HepG2 (cell line): ENCODE measurements around the gene KNG1. TPM values are rescaled to one million over a fixed set of nuclear protein-coding genes. Genes with fewer than 3 reads are reported as not detected.
A peak's percentile ranks its signal among the peaks of the same experiment; 100 is the strongest.

Experiments used
- ELK4 ChIP-seq: sonication (generic); formaldehyde crosslinking; IDR thresholded peaks from 2 replicates; pipeline ENCODE4 v1.9.0; 2021; ENCODE audit warnings: missing genetic modification reagents, borderline replicate concordance
- FUBP1 ChIP-seq: sonication (generic); formaldehyde crosslinking; IDR thresholded peaks from 2 replicates; pipeline ENCODE4 v1.5.1; 2020; ENCODE audit warnings: missing genetic modification reagents, mild to moderate bottlenecking, borderline replicate concordance
- GABPA ChIP-seq, 2 experiments: IDR thresholded peaks; 2 replicates each; pipeline ENCODE4 v1.6.1; 2011 to 2016; ENCODE audit warnings: low read depth in 2 of 2, low read length in 1 of 2, missing biosample characterization in 1 of 2, missing genetic modification characterization in 1 of 2
- HMGXB3 ChIP-seq: sonication (generic); formaldehyde crosslinking; IDR thresholded peaks from 2 replicates; pipeline ENCODE4 v1.4.0; 2020; ENCODE audit warnings: missing genetic modification reagents, borderline replicate concordance
- MXI1 ChIP-seq: IDR thresholded peaks from 3 replicates; pipeline ENCODE4 v1.6.1; 2012; ENCODE audit warnings: low read depth, low read length, inconsistent platforms, borderline replicate concordance
- PHF20 ChIP-seq: sonication (generic); formaldehyde crosslinking; IDR thresholded peaks from 2 replicates; pipeline ENCODE4 v1.5.0; 2020; ENCODE audit warnings: mild to moderate bottlenecking, missing genetic modification reagents
- SNAPC5 ChIP-seq: sonication (generic); formaldehyde crosslinking; IDR thresholded peaks from 2 replicates; pipeline ENCODE4 v1.8.1; 2023; ENCODE audit warnings: mild to moderate bottlenecking, missing genetic modification reagents, borderline replicate concordance
- SOX13 ChIP-seq, 3 experiments: fragments of 450-650 bp in 1 of 3; sonication (generic) in 1 of 3; formaldehyde crosslinking in 1 of 3; IDR thresholded peaks in 2 of 3; conservative IDR thresholded peaks in 1 of 3; 2 replicates each; pipeline versions ENCODE4 v1.5.0 to v1.6.1; 2016 to 2020; ENCODE audit warnings: antibody characterized with exemption in 1 of 3, mild to moderate bottlenecking in 1 of 3, missing compliant biosample characterization in 1 of 3, missing genetic modification reagents in 1 of 3, moderate library complexity in 1 of 3
- THAP7 ChIP-seq: sonication (generic); formaldehyde crosslinking; IDR thresholded peaks from 2 replicates; pipeline ENCODE4 v1.8.1; 2023; ENCODE audit warnings: mild to moderate bottlenecking, missing genetic modification reagents
- ZNF646 ChIP-seq: sonication (generic); formaldehyde crosslinking; IDR thresholded peaks from 2 replicates; pipeline ENCODE4 v1.9.0; 2021; ENCODE audit warnings: mild to moderate bottlenecking, missing genetic modification reagents
- polyA plus RNA-seq, 8 experiments: library from polyadenylated mRNA; depleted of rRNA in 3 of 8; stranded (reverse) in 7 of 8; unstranded in 1 of 8; fragments of >200 nt; fragmentation: Illumina TruSeq in 4 of 8; extraction: Trizol in 4 of 8; gene quantifications; 2 replicates each; pipeline versions ENCODE4 v1.2.1 to v1.2.3, GENCODE V29; 2011 to 2016; ENCODE audit warnings: low read depth in 4 of 8, missing spikeins in 1 of 8, mixed read lengths in 1 of 8; ENCODE audit not compliant: insufficient read depth in 1 of 8
- total RNA-seq, 5 experiments: library from RNA; depleted of rRNA; stranded (reverse); fragments of >200 nt; fragmentation: Illumina TruSeq; extraction: Trizol; gene quantifications; 2 replicates each; pipeline ENCODE4 v1.2.3, GENCODE V29; 2016; ENCODE audit warnings: low read depth in 1 of 5

KNG1 gene
- total and polyA plus RNA-seq, 2 of the 13 experiments (the other 11 are each of a cell fraction or from before 2014, with no cell fraction given): 6.5 to 7.0 TPM

- TF ChIP-seq GABPA (IDR thresholded peaks at IDR 0.05; ENCODE audit: low read depth, low read length): no peak
- no peak for TF ChIP-seq GABPA (CRISPR knock-in tag; IDR thresholded peaks at IDR 0.05; ENCODE audit: low read depth)
- TF ChIP-seq FUBP1 (CRISPR knock-in tag): no peak; the same call in 1 of the 2 replicates
- TF ChIP-seq SNAPC5: no peak; the same call in 1 of the 2 replicates
- peak; percentile 52; the same call in 2 of the 3 replicates for TF ChIP-seq MXI1
- TF ChIP-seq HMGXB3: 0 out of 2 replicates have a peak, but pooled peaks have one; percentile 35
- no peak for TF ChIP-seq ZNF646 (CRISPR knock-in tag)
- no peak for TF ChIP-seq SOX13 (IDR thresholded peaks at IDR 0.05)
- 0 out of 4 replicates have a peak, but pooled peaks of 1 of the 2 experiments have one; percentile 62 for TF ChIP-seq SOX13 (CRISPR knock-in tag; conservative IDR thresholded peaks at IDR 0.05 in 1 of 2, IDR thresholded peaks at IDR 0.05 in 1 of 2)
- no peak for TF ChIP-seq THAP7 (CRISPR knock-in tag)
- peak; percentile 47; the same call in 1 of the 2 replicates for TF ChIP-seq PHF20
- no peak for TF ChIP-seq ELK4 (CRISPR knock-in tag)
Observed at GRCh38 chr3:186783731-186784515, 66.8 kb downstream of the KNG1 start (continued).
